ENCODE measurements around the gene KRCC1.

The KRCC1 gene

GRCh38 chr2:88054782-88055370, 707 bp downstream of the KRCC1 start:
- ChIA-PET CTCF (interaction anchor here (1.0 to 1.6 kb wide), 2 partner anchors 15 to 137 kb away, joined by 3 to 4 read pairs; no protein-coding TSS in a partner anchor), POLR2A (interaction anchor here (0.7 to 1.6 kb wide), 4 partner anchors 15 to 67 kb away, joined by 3 to 4 read pairs (median 4); no protein-coding TSS in a partner anchor)
- peak overlapping the region; percentile 78 for H3K4me3 ChIP-seq (ENCODE audit: low read depth, low read length)
- no peak for TF ChIP-seq CTCF (IDR thresholded peaks at IDR 0.05; ENCODE audit: insufficient read depth, low read length, missing control alignments)
- no peak for DNase-seq (ENCODE audit: low read depth, low spot score)

- H3K4me3 ChIP-seq (ENCODE audit: low read depth, low read length), result peak overlapping the region; percentile 78
- CTCF ChIA-PET, result interaction anchor here (1.0 to 1.6 kb wide), 3 partner anchors 8 to 137 kb away, joined by 3 to 4 read pairs (median 4); no protein-coding TSS in a partner anchor
- TF ChIP-seq CTCF (IDR thresholded peaks at IDR 0.05; ENCODE audit: insufficient read depth, low read length, missing control alignments), result no peak
- no peak for DNase-seq (ENCODE audit: low read depth, low spot score)
- POLR2A ChIA-PET, result interaction anchor here (0.7 to 1.6 kb wide), 4 partner anchors 14 to 67 kb away, joined by 3 to 4 read pairs (median 4); no protein-coding TSS in a partner anchor
Observed at GRCh38 chr2:88053934-88054781, 1.4 kb downstream of the KRCC1 start.

DNA sequence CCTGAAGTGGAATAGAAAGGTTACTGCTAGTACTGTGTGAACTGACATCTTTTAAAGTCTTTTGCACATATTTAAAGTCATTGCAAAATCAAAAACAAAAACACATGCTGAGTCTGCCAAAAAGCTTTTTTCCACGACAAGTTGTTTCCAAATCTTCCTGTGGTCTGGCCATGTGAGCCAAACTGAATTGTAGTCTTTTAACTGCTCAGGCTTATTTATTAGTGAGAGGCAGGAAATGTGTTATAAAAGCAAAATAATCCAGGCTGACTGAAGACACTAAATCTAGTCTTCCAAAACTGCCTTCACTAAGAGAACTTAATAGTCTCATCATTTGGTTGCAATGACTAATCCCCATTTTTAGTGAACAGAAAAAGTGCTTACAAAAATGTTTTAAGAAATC, 2.3 kb downstream of the KRCC1 start:
- no peak overlapping the region for H3K4me3 ChIP-seq (ENCODE audit: low read depth, low read length)
- no peak for TF ChIP-seq CTCF (IDR thresholded peaks at IDR 0.05; ENCODE audit: insufficient read depth, low read length, missing control alignments)
- DNase-seq (ENCODE audit: low read depth, low spot score), result peak; percentile 52
- ChIA-PET CTCF (interaction anchor here (1.4 kb wide), 1 partner anchor 9 kb away, joined by 4 read pairs; no protein-coding TSS in a partner anchor), POLR2A (no interaction called here)

DNA sequence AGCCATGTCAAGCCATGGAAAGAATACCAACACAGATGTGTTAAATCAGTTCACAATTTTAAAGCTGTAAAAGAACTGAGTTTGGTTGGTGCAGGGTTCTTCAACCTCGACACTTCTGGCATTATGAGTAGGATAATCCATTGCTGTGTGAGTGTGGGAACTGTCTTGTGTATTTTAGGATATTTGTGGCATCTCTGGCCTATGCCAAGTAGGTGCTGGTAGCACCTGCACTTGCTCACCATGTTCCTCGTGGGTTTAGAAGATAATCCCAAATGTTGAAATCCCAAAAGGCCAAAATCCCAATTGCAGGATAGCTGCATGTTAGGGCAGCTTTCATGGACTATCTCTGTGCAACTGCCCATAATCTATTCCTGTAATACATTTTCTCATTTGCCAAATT, 3.8 kb downstream of the KRCC1 start:
- TF ChIP-seq CTCF (IDR thresholded peaks at IDR 0.05; ENCODE audit: insufficient read depth, low read length, missing control alignments), result no peak
- CTCF ChIA-PET, result interaction anchor here (0.6 to 1.1 kb wide), 2 partner anchors 8 to 107 kb away, joined by 3 read pairs; no protein-coding TSS in a partner anchor
- H3K4me3 ChIP-seq (ENCODE audit: low read depth, low read length), result no peak overlapping the region
- DNase-seq (ENCODE audit: low read depth, low spot score), result no peak
- POLR2A ChIA-PET, result no interaction called here

DNA sequence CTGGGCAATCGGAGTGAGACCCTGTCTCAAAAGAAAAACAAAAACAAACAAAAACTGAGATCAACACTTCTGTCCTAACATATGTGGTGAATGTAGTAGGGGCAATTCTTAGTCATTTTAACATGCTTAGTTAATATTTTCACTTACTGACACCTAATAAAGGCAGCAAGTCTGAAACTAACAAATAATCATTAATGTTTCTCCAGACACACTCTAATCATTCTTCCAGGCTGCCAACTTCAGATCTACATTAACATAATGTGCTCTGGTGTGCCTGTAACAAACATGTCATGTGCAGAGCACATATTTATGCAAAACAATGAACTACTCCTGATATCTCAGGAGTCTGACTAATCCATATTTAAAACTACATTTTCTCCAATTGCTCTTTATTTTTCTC, 6.0 kb downstream of the KRCC1 start:
- DNase-seq (ENCODE audit: low read depth, low spot score), result no peak

More for the DNA sequence above, 6.0 kb downstream of the KRCC1 start:
- no peak overlapping the region for H3K4me3 ChIP-seq (ENCODE audit: low read depth, low read length)
- ChIA-PET CTCF (interaction anchor here (1.5 to 5.4 kb wide), 2 partner anchors 10 to 47 kb away, joined by 3 to 48 read pairs; no protein-coding TSS in a partner anchor), POLR2A (no interaction called here)
- no peak for TF ChIP-seq CTCF (IDR thresholded peaks at IDR 0.05; ENCODE audit: insufficient read depth, low read length, missing control alignments)
